ENCODE data around the gene LIMS2. TPM values are rescaled to one million over a fixed set of nuclear protein-coding genes. Genes with fewer than 3 reads are reported as not detected.

Gene LIMS2
- polyA plus RNA-seq, 1 donor = 15.5 TPM

- no peak for DNase-seq
Observed at GRCh38 chr2:127676906-127677305, 1.6 kb upstream of the LIMS2 start.

- DNase-seq = no peak
Observed at GRCh38 chr2:127674241-127675209, 805 bp downstream of the LIMS2 start.

- DNase-seq = no peak
Observed at GRCh38 chr2:127673291-127674069, 1.9 kb downstream of the LIMS2 start.

- no peak for DNase-seq
Observed at GRCh38 chr2:127672341-127673224, 2.7 kb downstream of the LIMS2 start.

- no peak for DNase-seq
Observed at GRCh38 chr2:127671557-127672302, 3.6 kb downstream of the LIMS2 start.

GRCh38 chr2:127670957-127671290 is 4.4 kb downstream of the LIMS2 start:
- no peak for DNase-seq

- no peak for DNase-seq
Observed at GRCh38 chr2:127670055-127670956, 5.0 kb downstream of the LIMS2 start.

GRCh38 chr2:127669056-127669455 is 6.3 kb downstream of the LIMS2 start:
- no peak for DNase-seq

- DNase-seq = no peak
Observed at GRCh38 chr2:127665267-127665893, 9.9 kb downstream of the LIMS2 start.

GRCh38 chr2:127664895-127665225 is 10.5 kb downstream of the LIMS2 start:
- no peak for DNase-seq

GRCh38 chr2:127664065-127664894 is 11.1 kb downstream of the LIMS2 start:
- peak; percentile 60 for DNase-seq

GRCh38 chr2:127663566-127664064 is 11.7 kb downstream of the LIMS2 start:
- no peak for DNase-seq

GRCh38 chr2:127662937-127663565 is 12.3 kb downstream of the LIMS2 start:
- DNase-seq = no peak

- DNase-seq = no peak
Observed at GRCh38 chr2:127661949-127662510, 13.3 kb downstream of the LIMS2 start.

GRCh38 chr2:127661072-127661649 is 14.2 kb downstream of the LIMS2 start:
- DNase-seq = no peak

GRCh38 chr2:127660291-127660578 is 15.1 kb downstream of the LIMS2 start:
- no peak for DNase-seq

- no peak for DNase-seq
Observed at GRCh38 chr2:127659408-127660290, 15.7 kb downstream of the LIMS2 start.

Measured in left kidney (tissue), 2 donors.